Measurements from ENCODE around the gene TMEM144. TPM values are rescaled to one million over a fixed set of nuclear protein-coding genes. Genes with fewer than 3 reads are reported as not detected.
A peak's percentile ranks its signal among the peaks of the same experiment; 100 is the strongest.

The TMEM144 gene
- 10 to 100 TPM; 22.6 to 24.2 TPM for total RNA-seq

- no peaks in the 10 kb centered on the region for H3K36me3 ChIP-seq
- ATAC-seq (ENCODE audit: insufficient number of reproducible peaks, low FRiP score, low read depth) (peak; percentile 97), DNase-seq (ENCODE audit: low spot score) (peak; percentile 89)
- peaks cover 6 to 34% of the 10 kb centered on the region in 2 donors for H3K4me1 ChIP-seq (ENCODE audit: control insufficient read depth in 1 of 2, low read depth in 2 of 2)
- H3K9me3 ChIP-seq, result no peaks in the 10 kb centered on the region
- peak within 1 kb of the TSS; percentile 69 for H3K4me3 ChIP-seq
- no peaks in the 10 kb centered on the region for H3K27me3 ChIP-seq (replicated peaks; ENCODE audit: insufficient read depth)
- peak within 1 kb of the TSS; percentile 90 to 98 for H3K27ac ChIP-seq
- TF ChIP-seq CTCF (IDR thresholded peaks at IDR 0.05), result peak; percentile 8
Observed at GRCh38 chr4:158209825-158210807, at the start of gene TMEM144. Gene TMEM144, plus strand, starts transcription at chr4:158210486. Its CDS starts 2,182 bp downstream, at chr4:158212668.

GRCh38 chr4:158161551-158162354 lies 48.5 kb upstream of the TMEM144 start:
- H3K27ac ChIP-seq, result peak overlapping the region; percentile 46 to 93
- peaks cover 33 to 90% of the 10 kb centered on the region in 2 donors for H3K4me1 ChIP-seq (ENCODE audit: control insufficient read depth in 1 of 2, low read depth in 2 of 2)
- no peaks in the 10 kb centered on the region for H3K9me3 ChIP-seq
- H3K27me3 ChIP-seq (replicated peaks; ENCODE audit: insufficient read depth), result no peaks in the 10 kb centered on the region
- H3K36me3 ChIP-seq, result no peaks in the 10 kb centered on the region
- DNase-seq (ENCODE audit: low spot score) (peak; percentile 48), ATAC-seq (ENCODE audit: insufficient number of reproducible peaks, low FRiP score, low read depth) (peak; percentile 73)
- no peak for TF ChIP-seq CTCF (IDR thresholded peaks at IDR 0.05)
- peak overlapping the region; percentile 18 for H3K4me3 ChIP-seq

GRCh38 chr4:158162631-158163030 lies 47.7 kb upstream of the TMEM144 start:
- Histone ChIP-seq H3K4me1 (ENCODE audit: control insufficient read depth in 1 of 2, low read depth in 2 of 2) (peaks cover 30 to 88% of the 10 kb centered on the region in 2 donors), H3K36me3 (no peaks in the 10 kb centered on the region), H3K4me3 (no peak overlapping the region), H3K27me3 (replicated peaks; ENCODE audit: insufficient read depth) (no peaks in the 10 kb centered on the region), H3K27ac (peak overlapping the region; percentile 41 to 93), H3K9me3 (no peaks in the 10 kb centered on the region)
- TF ChIP-seq CTCF (IDR thresholded peaks at IDR 0.05), result no peak
- no peak for ATAC-seq (ENCODE audit: insufficient number of reproducible peaks, low FRiP score, low read depth)
- no peak for DNase-seq (ENCODE audit: low spot score)

GRCh38 chr4:158163941-158164767 lies 46.1 kb upstream of the TMEM144 start:
- Histone ChIP-seq H3K9me3 (no peaks in the 10 kb centered on the region), H3K4me1 (ENCODE audit: control insufficient read depth in 1 of 2, low read depth in 2 of 2) (peaks cover 18 to 85% of the 10 kb centered on the region in 2 donors), H3K4me3 (peak overlapping the region; percentile 84), H3K27me3 (replicated peaks; ENCODE audit: insufficient read depth) (no peaks in the 10 kb centered on the region), H3K36me3 (no peaks in the 10 kb centered on the region), H3K27ac (peak overlapping the region; percentile 35 to 93)
- DNase-seq (ENCODE audit: low spot score) (no peak), ATAC-seq (ENCODE audit: insufficient number of reproducible peaks, low FRiP score, low read depth) (no peak)
- TF ChIP-seq CTCF (IDR thresholded peaks at IDR 0.05), result peak; percentile 8
